Upper lobe of left lung (tissue), 6 donors: ENCODE results near the gene MRPL58. TPM values are rescaled to one million over a fixed set of nuclear protein-coding genes. Genes with fewer than 3 reads are reported as not detected.

Source experiments
- ATAC-seq, 2 donors: fragments of 200-7000 bp; cut with Tn5 transposase; one replicate each; pipeline ENCODE4 v1.9.1; 2022; ENCODE audit warnings: mild to moderate bottlenecking in 2 of 2, moderate library complexity in 2 of 2; ENCODE audit not compliant: low FRiP score in 2 of 2
- DNase-seq, 2 donors: peaks; one replicate each; pipeline ENCODE4 v3.0.0-alpha.2; 2019 to 2020
- H3K27ac ChIP-seq, 4 donors: fragments of 200-600 bp; sonication (generic); one replicate each; pipeline ENCODE4 v1.5.1; 2016 to 2019
- H3K27me3 ChIP-seq, 4 donors: fragments of 200-600 bp; sonication (generic); one replicate each; pipeline ENCODE4 v1.5.1; 2017 to 2019
- H3K36me3 ChIP-seq, 4 donors: fragments of 200-600 bp; sonication (generic); one replicate each; pipeline ENCODE4 v1.5.1; 2016 to 2019
- H3K4me1 ChIP-seq, 4 donors: fragments of 200-600 bp; sonication (generic); one replicate each; pipeline ENCODE4 v1.5.1; 2018 to 2019
- H3K4me3 ChIP-seq, 4 donors: fragments of 200-600 bp; sonication (generic); one replicate each; pipeline ENCODE4 v1.5.1; 2017 to 2019; ENCODE audit warnings: mild to moderate bottlenecking in 2 of 4, moderate library complexity in 1 of 4
- H3K9me3 ChIP-seq, 4 donors: fragments of 200-600 bp; sonication (generic); one replicate each; pipeline ENCODE4 v1.5.1; 2018 to 2019
- CTCF ChIP-seq, 6 experiments: fragments of 450-650 bp in 4 of 6; fragments of 200-600 bp in 2 of 6; sonication (generic) in 2 of 6; IDR thresholded peaks; one replicate each; pipeline ENCODE4 v1.5.1; 2016 to 2019; ENCODE audit warnings: antibody characterized with exemption in 6 of 6
- EP300 ChIP-seq, 4 donors: sonication (generic); formaldehyde crosslinking; IDR thresholded peaks; one replicate each; pipeline ENCODE4 v1.5.1; 2017; ENCODE audit warnings: antibody characterized with exemption in 4 of 4, control low read depth in 2 of 4
- POLR2A ChIP-seq, 4 donors: fragments of 450-650 bp; IDR thresholded peaks; one replicate each; pipeline ENCODE4 v1.5.1; 2016 to 2017; ENCODE audit warnings: antibody characterized with exemption in 4 of 4, mild to moderate bottlenecking in 2 of 4
- POLR2AphosphoS5 ChIP-seq, 2 donors: sonication (generic); formaldehyde crosslinking; IDR thresholded peaks; one replicate each; pipeline ENCODE4 v1.5.1; 2017; ENCODE audit warnings: antibody characterized with exemption in 2 of 2
- WGBS, 2 donors: methylation state at CpG; one replicate each; pipeline ENCODE4 v1.1.5; 2017 to 2018; 5-methylcytosine and 5-hydroxymethylcytosine counted together
- total RNA-seq, 6 donors: library from RNA; depleted of rRNA in 4 of 6; stranded (reverse); fragments of >200 nt in 4 of 6; gene quantifications; one replicate each; pipeline versions ENCODE4 v1.1.0 to v1.2.1, GENCODE V29; 2016 to 2021
- donor health status: DM: no; HTN: no; CAD: no; lungs with moderate emphysema.
- donor health status: DM: no; HTN: yes; CAD: no; lungs with severe emphysema.

Gene MRPL58
- total RNA-seq, 6 donors from 2014 or later, result 10.5 to 41.0 (median 21.8) TPM

- TF ChIP-seq EP300 (IDR thresholded peaks at IDR 0.05) (peak in 1 of 4 donors; percentile 20), CTCF (IDR thresholded peaks at IDR 0.05) (peak in 2 of 6 experiments; percentile 10 to 23), POLR2AphosphoS5 (IDR thresholded peaks at IDR 0.05) (peak; percentile 97 to 98), POLR2A (IDR thresholded peaks at IDR 0.05) (peak; percentile 49 to 95 (median 92))
- peaks cover 5 to 30% (median 13%) of the 10 kb centered on the region in 4 donors for H3K36me3 ChIP-seq
- ATAC-seq (peak; percentile 99 to 100), DNase-seq (peak; percentile 96 to 99)
- 0% methylated on average over 19 to 24 of the region's 72 CpGs for WGBS, 2 donors
- H3K9me3 ChIP-seq, result no peaks in the 10 kb centered on the region
- peaks cover 16 to 33% (median 23%) of the 10 kb centered on the region in 4 donors for H3K4me1 ChIP-seq
- peak within 1 kb of the TSS; percentile 96 to 99 (median 98) for H3K27ac ChIP-seq
- H3K4me3 ChIP-seq, result peak within 1 kb of the TSS; percentile 89 to 99 (median 94)
- H3K27me3 ChIP-seq, result no peaks in the 10 kb centered on the region
Observed at GRCh38 chr17:75046407-75047289, 34.2 kb downstream of the MRPL58 start, which contains the start of the genes ATP5PD and KCTD2. Gene ATP5PD (minus strand): TSS chr17:75046969. CDS start chr17:75042650, 4,319 bp downstream. Gene KCTD2 (plus strand): TSS chr17:75047225. CDS start chr17:75047251, 26 bp downstream.

GRCh38 chr17:75047398-75048098 is 35.1 kb downstream of the MRPL58 start:
- H3K27me3 ChIP-seq, result no peaks in the 10 kb centered on the region
- H3K9me3 ChIP-seq, result no peaks in the 10 kb centered on the region
- ATAC-seq (no peak), DNase-seq (peak; percentile 40 to 91)
- no peak for TF ChIP-seq CTCF (IDR thresholded peaks at IDR 0.05)
- TF ChIP-seq POLR2AphosphoS5 (IDR thresholded peaks at IDR 0.05), result no peak
- TF ChIP-seq EP300 (IDR thresholded peaks at IDR 0.05), result no peak
- no peak for TF ChIP-seq POLR2A (IDR thresholded peaks at IDR 0.05)
- H3K4me1 ChIP-seq, result peaks cover 16 to 33% (median 23%) of the 10 kb centered on the region in 4 donors
- peaks cover 1 to 29% (median 7%) of the 10 kb centered on the region in 4 donors for H3K36me3 ChIP-seq
- peak overlapping the region; percentile 82 to 99 (median 91) for H3K4me3 ChIP-seq
- WGBS, 2 donors, result 2% methylated on average over 11 to 22 of the region's 38 CpGs
- H3K27ac ChIP-seq, result peak overlapping the region; percentile 96 to 99 (median 98)

GRCh38 chr17:75048249-75048878 is 35.9 kb downstream of the MRPL58 start:
- Histone ChIP-seq H3K36me3 (peaks cover 2 to 36% (median 14%) of the 10 kb centered on the region in 4 donors), H3K27ac (peak overlapping the region in 2 of 4 donors; percentile 97 to 99), H3K4me1 (peaks cover 16 to 33% (median 23%) of the 10 kb centered on the region in 4 donors), H3K9me3 (no peaks in the 10 kb centered on the region), H3K4me3 (peak overlapping the region in 3 of 4 donors; percentile 82 to 99 (median 93)), H3K27me3 (no peaks in the 10 kb centered on the region)
- no peak for TF ChIP-seq POLR2AphosphoS5 (IDR thresholded peaks at IDR 0.05)
- ATAC-seq, result no peak
- 35 to 38% methylated on average over 5 of the region's 5 CpGs for WGBS, 2 donors
- no peak for DNase-seq

- H3K27ac ChIP-seq, result peak overlapping the region in 1 of 4 donors; percentile 99
- ATAC-seq, result no peak
Observed at GRCh38 chr17:75049057-75049456, 36.6 kb downstream of the MRPL58 start.

More at GRCh38 chr17:75049057-75049456, 36.6 kb downstream of the MRPL58 start:
- no peak overlapping the region for H3K4me3 ChIP-seq
- no peak for DNase-seq
- H3K27me3 ChIP-seq, result no peaks in the 10 kb centered on the region
- 84 to 88% methylated on average over 5 of the region's 5 CpGs for WGBS, 2 donors
- peaks cover 16 to 33% (median 23%) of the 10 kb centered on the region in 4 donors for H3K4me1 ChIP-seq
- no peak for TF ChIP-seq POLR2AphosphoS5 (IDR thresholded peaks at IDR 0.05)
- no peak for TF ChIP-seq CTCF (IDR thresholded peaks at IDR 0.05)
- TF ChIP-seq POLR2A (IDR thresholded peaks at IDR 0.05), result no peak
- no peak for TF ChIP-seq EP300 (IDR thresholded peaks at IDR 0.05)
- peaks cover 5 to 43% (median 18%) of the 10 kb centered on the region in 4 donors for H3K36me3 ChIP-seq
- no peaks in the 10 kb centered on the region for H3K9me3 ChIP-seq
